Trophoblast cell (in vitro differentiated cells and primary cell): ENCODE measurements around the gene WRAP73.
A peak's percentile ranks its signal among the peaks of the same experiment; 100 is the strongest.

Experiments used
- DNase-seq, 2 donors: peaks; one replicate each; pipeline ENCODE4 v3.0.0-alpha.2; 2016
- H2AFZ ChIP-seq: 2 replicates; pipeline ENCODE4 v1.6.1; 2013; ENCODE audit warnings: low read length, moderate library complexity, mild to moderate bottlenecking; ENCODE audit not compliant: insufficient read depth, poor library complexity
- H2AK5ac ChIP-seq: 2 replicates; pipeline ENCODE4 v1.6.1; 2013; ENCODE audit warnings: mild to moderate bottlenecking, low read length
- H2BK120ac ChIP-seq: 2 replicates; pipeline ENCODE4 v1.6.1; 2013; ENCODE audit warnings: low read length, mild to moderate bottlenecking, moderate library complexity; ENCODE audit not compliant: insufficient read depth, poor library complexity
- H2BK12ac ChIP-seq: 2 replicates; pipeline ENCODE4 v1.6.1; 2013; ENCODE audit warnings: mild to moderate bottlenecking, low read length, moderate library complexity
- H2BK5ac ChIP-seq: 2 replicates; pipeline ENCODE4 v1.6.1; 2013; ENCODE audit warnings: low read length, low read depth, moderate library complexity, mild to moderate bottlenecking; ENCODE audit not compliant: poor library complexity
- H3K14ac ChIP-seq: 2 replicates; pipeline ENCODE4 v1.6.1; 2013; ENCODE audit warnings: mild to moderate bottlenecking, low read length
- H3K18ac ChIP-seq: 2 replicates; pipeline ENCODE4 v1.6.1; 2013; ENCODE audit warnings: mild to moderate bottlenecking, low read length
- H3K23ac ChIP-seq: 2 replicates; pipeline ENCODE4 v1.6.1; 2013; ENCODE audit warnings: low read length
- H3K27ac ChIP-seq: 2 replicates; pipeline ENCODE4 v1.5.1; 2013; ENCODE audit warnings: low read depth, mild to moderate bottlenecking, inconsistent platforms, low read length, moderate library complexity
- H3K27me3 ChIP-seq: 2 replicates; pipeline ENCODE4 v1.6.1; 2013; ENCODE audit warnings: inconsistent platforms, mild to moderate bottlenecking, low read length, moderate library complexity; ENCODE audit not compliant: insufficient read depth
- H3K36me3 ChIP-seq, 2 experiments: 1 replicate in 1 of 2; 2 replicates in 1 of 2; pipeline ENCODE4 v1.6.1; 2013; ENCODE audit warnings: low read length in 2 of 2, mild to moderate bottlenecking in 2 of 2, moderate library complexity in 1 of 2; ENCODE audit not compliant: insufficient read depth in 2 of 2, control insufficient read depth in 1 of 2
- H3K4ac ChIP-seq: 2 replicates; pipeline ENCODE4 v1.6.1; 2013; ENCODE audit warnings: low read depth, mild to moderate bottlenecking, low read length, moderate library complexity
- H3K4me1 ChIP-seq, 2 experiments: 1 replicate in 1 of 2; 2 replicates in 1 of 2; pipeline ENCODE4 v1.6.1; 2013; ENCODE audit warnings: low read length in 2 of 2, mild to moderate bottlenecking in 2 of 2, moderate library complexity in 1 of 2; ENCODE audit not compliant: insufficient read depth in 2 of 2, control insufficient read depth in 1 of 2
- H3K4me2 ChIP-seq: 2 replicates; pipeline ENCODE4 v1.6.1; 2013; ENCODE audit warnings: inconsistent platforms, mild to moderate bottlenecking, low read length, moderate library complexity
- H3K4me3 ChIP-seq: 2 replicates; pipeline ENCODE4 v1.5.1; 2013; ENCODE audit warnings: mild to moderate bottlenecking, low read depth, low read length, inconsistent platforms
- H3K79me1 ChIP-seq: one replicate; pipeline ENCODE4 v1.6.1; 2013; ENCODE audit warnings: low read length
- H3K79me2 ChIP-seq: 2 replicates; pipeline ENCODE4 v1.6.1; 2013; ENCODE audit warnings: low read length, mild to moderate bottlenecking; ENCODE audit not compliant: control insufficient read depth, insufficient read depth, poor library complexity
- H3K9ac ChIP-seq: 2 replicates; pipeline ENCODE4 v1.6.1; 2013; ENCODE audit warnings: mild to moderate bottlenecking, low read length
- H3K9me3 ChIP-seq: 2 replicates; pipeline ENCODE4 v1.6.1; 2013; ENCODE audit warnings: low read depth, mild to moderate bottlenecking, control low read depth, inconsistent platforms, low read length; ENCODE audit not compliant: insufficient read depth
- H4K12ac ChIP-seq: 2 replicates; pipeline ENCODE4 v1.6.1; 2013; ENCODE audit warnings: low read depth, mild to moderate bottlenecking, low read length, moderate library complexity
- H4K8ac ChIP-seq: 2 replicates; pipeline ENCODE4 v1.6.1; 2013; ENCODE audit warnings: low read depth, mild to moderate bottlenecking, low read length, moderate library complexity
- H4K91ac ChIP-seq: one replicate; pipeline ENCODE4 v1.6.1; 2013; ENCODE audit warnings: low read depth, mild to moderate bottlenecking, low read length, moderate library complexity
- WGBS: extraction: QIAGEN DNeasy Blood & Tissue Kit; methylation state at CpG from one replicate; pipeline ENCODE4 v1.1.7; 2013; ENCODE audit warnings: missing lambda C conversion rate; ENCODE audit not compliant: insufficient read length, insufficient coverage; ENCODE audit errors: extremely low coverage; 5-methylcytosine and 5-hydroxymethylcytosine counted together

The WRAP73 gene

DNA sequence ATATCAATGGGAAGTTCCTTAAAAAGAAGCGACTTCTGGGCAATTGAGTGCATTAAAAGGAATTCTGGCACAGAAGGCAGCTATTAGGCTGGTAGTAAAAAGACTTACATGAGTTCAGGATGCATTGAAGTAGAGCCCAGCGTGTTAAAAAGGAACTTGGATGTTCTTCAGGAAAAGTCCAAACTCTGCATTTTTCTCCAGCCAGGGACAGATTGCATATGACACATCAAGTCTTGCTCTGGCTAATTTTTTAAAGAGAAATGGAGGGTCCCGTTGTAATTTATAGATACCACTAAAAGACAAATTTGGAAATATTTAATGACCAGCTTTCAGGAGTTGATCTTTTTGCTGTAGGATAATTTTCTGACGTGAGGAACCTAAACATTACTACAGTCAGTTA is 23.9 kb downstream of the WRAP73 start:
- no CpG with 5 or more reads among the region's 4 CpGs for WGBS
- H3K4me2 ChIP-seq = peak overlapping the region; percentile 93
- DNase-seq = no peak
- H4K12ac ChIP-seq = no peak overlapping the region
- H3K36me3 ChIP-seq = peaks cover 30 to 34% of the 10 kb centered on the region in 2 experiments
- H3K14ac ChIP-seq = no peak overlapping the region
- no peaks in the 10 kb centered on the region for H3K27me3 ChIP-seq
- no peak overlapping the region for H2AFZ ChIP-seq
- peaks cover 11 to 13% of the 10 kb centered on the region in 2 experiments for H3K4me1 ChIP-seq
- no peak overlapping the region for H2BK120ac ChIP-seq
- peaks cover 2% of the 10 kb centered on the region for H3K79me2 ChIP-seq
- no peaks in the 10 kb centered on the region for H3K9me3 ChIP-seq
- H3K18ac ChIP-seq = no peak overlapping the region
- no peak overlapping the region for H3K4ac ChIP-seq
- H4K91ac ChIP-seq = no peak overlapping the region
- no peak overlapping the region for H3K9ac ChIP-seq
- no peak overlapping the region for H3K4me3 ChIP-seq
- no peak overlapping the region for H2AK5ac ChIP-seq
- no peaks in the 10 kb centered on the region for H3K79me1 ChIP-seq
- H2BK12ac ChIP-seq = no peak overlapping the region
- no peak overlapping the region for H4K8ac ChIP-seq
- no peak overlapping the region for H2BK5ac ChIP-seq
- H3K23ac ChIP-seq = no peak overlapping the region
- no peak overlapping the region for H3K27ac ChIP-seq

DNA sequence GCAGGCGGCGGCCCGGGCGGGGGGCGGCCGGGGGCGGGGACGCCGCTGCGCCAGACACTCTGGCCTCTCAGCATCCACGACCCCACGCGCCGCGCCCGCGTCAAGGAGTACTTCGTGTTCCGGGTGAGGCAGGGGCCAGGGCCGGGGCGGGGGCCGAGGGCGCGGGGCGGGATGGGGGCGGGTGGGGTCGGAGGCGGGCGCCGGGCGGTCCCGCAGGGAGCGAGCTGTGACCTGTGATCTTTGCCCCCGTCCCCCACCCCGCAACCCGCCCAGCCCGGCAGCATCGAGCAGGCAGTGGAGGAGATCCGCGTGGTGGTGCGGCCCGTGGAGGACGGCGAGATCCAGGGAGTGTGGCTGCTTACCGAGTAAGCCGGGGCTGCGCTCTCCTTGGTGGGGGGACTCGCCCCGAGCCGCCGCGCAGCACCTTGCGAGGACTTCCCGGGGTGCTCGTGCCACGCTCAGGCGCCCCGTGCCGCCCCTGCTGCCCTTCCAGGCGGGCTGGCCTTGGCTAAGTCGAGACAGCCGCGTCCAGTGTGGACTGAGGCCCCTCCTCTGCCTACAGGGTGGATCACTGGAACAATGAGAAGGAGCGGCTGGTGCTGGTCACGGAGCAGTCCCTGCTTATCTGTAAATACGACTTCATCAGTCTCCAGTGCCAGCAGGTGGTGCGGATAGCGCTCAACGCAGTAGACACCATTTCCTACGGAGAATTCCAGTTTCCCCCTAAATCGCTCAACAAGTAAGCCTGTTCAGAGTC is 24.6 kb downstream of the WRAP73 start:
- peak overlapping the region; percentile 30 for H2AK5ac ChIP-seq
- H3K27ac ChIP-seq = no peak overlapping the region
- peak overlapping the region; percentile 72 for H4K8ac ChIP-seq
- peak overlapping the region; percentile 45 for H3K9ac ChIP-seq
- H3K36me3 ChIP-seq = peaks cover 26 to 29% of the 10 kb centered on the region in 2 experiments
- H3K4me2 ChIP-seq = peak overlapping the region; percentile 93
- H2BK5ac ChIP-seq = no peak overlapping the region
- peak overlapping the region; percentile 58 for H4K12ac ChIP-seq
- no peaks in the 10 kb centered on the region for H3K79me1 ChIP-seq
- H2BK120ac ChIP-seq = no peak overlapping the region
- peak overlapping the region; percentile 18 for H4K91ac ChIP-seq
- H2BK12ac ChIP-seq = no peak overlapping the region
- peak overlapping the region; percentile 78 for H3K4ac ChIP-seq
- peak; percentile 26 to 46 for DNase-seq
- peaks cover 2% of the 10 kb centered on the region for H3K79me2 ChIP-seq
- H3K9me3 ChIP-seq = no peaks in the 10 kb centered on the region
- peak overlapping the region; percentile 89 for H2AFZ ChIP-seq
- H3K4me1 ChIP-seq = peaks cover 11 to 13% of the 10 kb centered on the region in 2 experiments
- no CpG with 5 or more reads among the region's 71 CpGs for WGBS
- H3K4me3 ChIP-seq = peak overlapping the region; percentile 91
- no peak overlapping the region for H3K23ac ChIP-seq
- H3K18ac ChIP-seq = peak overlapping the region; percentile 57
- H3K14ac ChIP-seq = peak overlapping the region; percentile 59
- no peaks in the 10 kb centered on the region for H3K27me3 ChIP-seq

DNA sequence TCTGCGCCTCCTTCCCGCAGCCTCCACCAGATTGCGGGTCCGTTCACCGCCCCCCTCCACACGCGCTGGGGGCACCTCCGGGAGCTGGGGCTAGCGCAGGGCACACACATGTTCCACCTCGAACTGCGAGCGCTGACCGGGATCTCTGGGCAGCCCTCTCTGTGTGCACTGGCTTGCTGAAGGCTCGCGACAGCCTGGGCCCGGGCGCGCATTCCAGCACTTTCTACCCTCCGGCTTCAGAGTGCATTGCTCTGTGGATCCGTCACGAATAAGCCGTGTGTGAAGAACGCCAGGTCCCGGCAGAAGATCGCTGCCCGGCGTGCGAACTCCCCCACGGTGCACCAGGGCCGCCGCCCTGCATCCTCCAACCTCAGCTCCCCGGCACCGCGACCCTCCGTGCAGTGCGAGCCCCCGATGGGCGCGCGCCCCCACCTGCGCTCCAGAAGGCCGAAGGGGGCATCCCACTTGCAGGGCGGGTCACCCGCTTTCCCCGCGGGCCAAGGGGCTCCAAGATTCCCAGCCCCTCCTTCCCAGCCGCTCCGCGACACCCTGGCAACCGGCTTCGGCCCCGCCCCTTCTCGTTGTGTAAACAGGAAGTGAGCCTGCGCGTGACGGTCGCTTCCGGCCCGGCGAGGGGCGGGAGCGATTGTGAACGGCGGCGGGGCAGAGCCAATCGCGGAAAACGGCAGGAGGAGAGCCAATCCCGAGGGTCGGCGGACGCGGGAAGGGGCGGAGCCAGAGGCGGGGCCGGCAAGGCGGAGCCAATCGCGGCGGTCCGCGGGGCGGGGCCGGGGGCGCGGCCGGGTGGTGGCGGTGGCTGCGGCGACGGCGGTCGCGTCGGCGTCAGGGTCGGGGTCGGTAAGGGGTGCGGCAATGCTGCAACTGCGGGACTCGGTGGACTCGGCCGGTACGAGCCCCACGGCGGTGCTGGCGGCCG is 25.4 kb downstream of the WRAP73 start, which contains the start of gene TPRG1L:
Gene TPRG1L, plus strand, starts transcription at position 816 of the 937 bp plus-strand sequence. Its CDS starts 58 bp downstream, at position 874.
- peak within 1 kb of the TSS; percentile 91 for H3K4me3 ChIP-seq
- H2BK5ac ChIP-seq = no peak within 1 kb of the TSS
- peak within 1 kb of the TSS; percentile 72 for H4K8ac ChIP-seq
- no peak within 1 kb of the TSS for H2BK120ac ChIP-seq
- no peaks in the 10 kb centered on the region for H3K27me3 ChIP-seq
- peaks cover 2% of the 10 kb centered on the region for H3K79me2 ChIP-seq
- H3K14ac ChIP-seq = peak within 1 kb of the TSS; percentile 59
- peak within 1 kb of the TSS; percentile 58 for H4K12ac ChIP-seq
- H3K4me2 ChIP-seq = peak within 1 kb of the TSS; percentile 99
- H4K91ac ChIP-seq = peak within 1 kb of the TSS; percentile 18
- WGBS = no CpG with 5 or more reads among the region's 108 CpGs
- H2BK12ac ChIP-seq = no peak within 1 kb of the TSS
- peak within 1 kb of the TSS; percentile 74 for H3K9ac ChIP-seq
- H3K27ac ChIP-seq = no peak within 1 kb of the TSS
- H3K36me3 ChIP-seq = peaks cover 18 to 20% of the 10 kb centered on the region in 2 experiments
- no peak within 1 kb of the TSS for H3K23ac ChIP-seq
- H3K9me3 ChIP-seq = no peaks in the 10 kb centered on the region
- peak within 1 kb of the TSS; percentile 78 for H3K4ac ChIP-seq
- H2AFZ ChIP-seq = peak within 1 kb of the TSS; percentile 89
- no peaks in the 10 kb centered on the region for H3K79me1 ChIP-seq
- H3K4me1 ChIP-seq = peaks cover 11 to 13% of the 10 kb centered on the region in 2 experiments
- peak within 1 kb of the TSS; percentile 57 for H3K18ac ChIP-seq
- peak within 1 kb of the TSS; percentile 30 for H2AK5ac ChIP-seq
- peak; percentile 98 to 99 for DNase-seq

DNA sequence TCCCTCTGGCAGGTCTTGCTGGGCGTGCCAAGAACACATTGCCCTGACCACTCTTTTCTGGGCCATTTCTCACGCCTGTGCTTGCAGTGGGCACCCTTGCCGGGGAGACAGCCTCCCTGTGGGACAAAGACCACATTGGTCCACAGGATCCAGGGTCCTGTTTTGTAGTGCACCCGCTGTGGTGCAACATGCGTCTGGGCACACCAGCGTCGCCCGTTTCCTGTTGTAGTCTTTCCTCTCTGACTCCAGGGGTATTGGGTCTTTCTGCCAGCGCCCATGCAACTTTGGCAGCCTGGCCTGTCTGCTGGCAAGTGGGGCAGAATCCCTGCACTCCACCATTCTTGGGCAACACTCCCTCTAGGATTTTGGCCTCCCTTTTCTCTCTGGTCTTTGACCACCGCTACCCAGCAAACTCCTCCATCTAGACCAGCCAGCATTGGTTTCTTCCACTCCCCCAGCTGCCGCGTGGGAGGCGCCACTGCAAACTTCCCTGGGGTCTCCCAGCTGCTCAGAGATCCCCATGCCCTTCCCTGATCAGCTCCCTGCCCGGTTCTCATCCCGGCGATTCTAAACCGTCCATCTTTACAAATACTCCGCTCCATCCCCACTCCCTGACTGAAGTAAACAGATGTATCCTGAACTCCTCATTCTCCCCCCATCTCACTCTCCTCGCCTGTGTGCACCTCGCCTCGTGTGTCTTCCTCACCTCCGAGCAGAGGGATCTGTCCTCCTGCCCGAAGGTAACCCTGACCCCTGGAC is 26.3 kb downstream of the WRAP73 start:
- Histone ChIP-seq H3K4me2 (peak overlapping the region; percentile 99), H2BK12ac (no peak overlapping the region), H3K79me2 (peaks cover 2% of the 10 kb centered on the region), H2AFZ (no peak overlapping the region), H3K79me1 (no peaks in the 10 kb centered on the region), H2BK5ac (no peak overlapping the region), H4K12ac (no peak overlapping the region), H3K9ac (peak overlapping the region; percentile 74), H3K14ac (no peak overlapping the region), H3K36me3 (peaks cover 11 to 13% of the 10 kb centered on the region in 2 experiments), H3K4ac (no peak overlapping the region), H3K27ac (no peak overlapping the region), H2AK5ac (no peak overlapping the region), H4K8ac (peak overlapping the region; percentile 60), H4K91ac (no peak overlapping the region), H3K4me1 (peaks cover 11 to 13% of the 10 kb centered on the region in 2 experiments), H3K4me3 (peak overlapping the region; percentile 90), H3K9me3 (no peaks in the 10 kb centered on the region), H3K27me3 (no peaks in the 10 kb centered on the region), H3K23ac (no peak overlapping the region), H3K18ac (peak overlapping the region; percentile 4), H2BK120ac (no peak overlapping the region)
- no CpG with 5 or more reads among the region's 23 CpGs for WGBS
- no peak for DNase-seq
